GM10847 (cell line): ENCODE measurements around the gene TMPRSS13.

ENCODE experiments used
- POLR2A ChIP-seq: IDR thresholded peaks from 2 replicates; pipeline ENCODE4 v1.6.1; 2011; ENCODE audit not compliant: insufficient read length; ENCODE audit errors: extremely low read depth

TMPRSS13 gene

DNA sequence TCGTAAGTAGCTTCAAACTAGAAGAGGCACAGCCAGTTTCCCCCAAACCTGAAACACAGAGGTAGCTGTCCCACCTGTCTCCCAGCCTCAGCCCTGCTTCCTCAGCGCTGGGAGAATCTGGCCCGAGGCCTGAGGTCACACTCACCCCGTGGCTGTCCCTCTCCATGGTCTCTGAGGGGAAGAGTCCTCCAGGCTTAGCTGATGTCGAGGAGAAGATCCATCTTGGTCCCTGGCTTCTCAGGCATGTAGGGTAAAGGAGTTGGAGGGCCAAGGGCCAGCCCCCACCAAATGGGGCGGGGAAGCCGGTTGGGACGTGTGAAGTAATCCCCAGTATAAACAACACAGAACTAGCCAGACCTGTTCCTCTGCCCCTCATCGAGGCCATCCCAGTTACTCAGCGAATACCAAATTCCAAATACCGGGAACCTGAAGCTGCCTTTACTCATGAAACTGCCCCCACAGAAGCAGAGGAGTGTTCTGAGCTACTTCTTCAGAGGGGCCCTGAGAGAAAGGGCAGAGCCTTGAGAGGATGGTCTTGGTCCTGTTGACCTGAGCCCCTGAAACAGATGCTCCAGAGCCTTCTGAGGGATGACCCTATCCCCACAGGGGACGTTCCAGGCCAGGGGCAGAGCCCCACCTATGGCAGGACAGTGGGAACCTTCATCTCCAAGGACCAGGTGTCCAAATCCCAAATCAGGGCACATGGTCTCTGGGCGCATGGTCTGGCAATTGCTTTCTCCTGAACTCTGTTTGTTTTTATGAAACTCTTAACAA, at the start of gene TMPRSS13:
TMPRSS13 (minus strand) TSS at position 261 of the 774 bp plus-strand sequence; CDS start at position 166, 95 bp downstream.
- no peak for TF ChIP-seq POLR2A

DNA sequence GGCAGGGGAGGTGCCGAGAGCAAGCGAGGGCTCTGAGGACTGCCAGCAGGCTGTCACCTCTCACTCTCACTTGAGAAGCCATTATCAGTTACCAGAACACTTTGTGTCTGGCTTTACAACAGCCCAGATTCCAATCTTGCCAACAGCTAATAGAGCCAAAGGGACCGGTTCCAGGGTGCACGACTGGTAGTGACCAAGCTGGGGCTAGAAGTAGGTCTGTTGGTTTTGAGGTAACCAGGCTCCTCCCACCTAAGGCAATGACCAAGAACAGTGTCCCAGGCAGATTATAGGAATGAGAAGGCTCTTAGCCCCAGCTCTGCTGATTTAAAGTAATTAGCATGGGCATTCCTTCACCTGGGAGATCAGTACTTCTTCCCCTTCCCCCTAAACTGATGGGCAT, 49.8 kb upstream of the TMPRSS13 start:
- TF ChIP-seq POLR2A, result no peak

DNA sequence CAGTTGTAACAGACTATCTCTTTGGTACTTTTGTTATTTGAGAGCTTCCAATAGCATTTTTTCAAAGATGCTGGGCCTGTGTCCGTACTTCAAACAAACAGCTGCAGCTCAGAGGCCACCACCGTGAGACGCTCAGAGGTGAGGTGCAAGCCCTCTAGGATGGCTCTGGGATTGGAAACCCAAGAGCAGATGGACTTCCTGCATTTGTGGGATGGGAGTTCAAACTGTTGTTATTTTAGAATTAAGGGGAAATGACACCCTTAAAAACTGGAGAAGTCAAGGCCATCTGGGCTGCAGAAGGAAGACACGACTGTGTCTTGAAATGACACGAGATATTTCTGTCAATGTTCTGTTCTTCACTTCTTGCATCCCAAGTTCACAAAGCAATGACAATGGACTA, 47.8 kb upstream of the TMPRSS13 start:
- TF ChIP-seq POLR2A, result no peak

DNA sequence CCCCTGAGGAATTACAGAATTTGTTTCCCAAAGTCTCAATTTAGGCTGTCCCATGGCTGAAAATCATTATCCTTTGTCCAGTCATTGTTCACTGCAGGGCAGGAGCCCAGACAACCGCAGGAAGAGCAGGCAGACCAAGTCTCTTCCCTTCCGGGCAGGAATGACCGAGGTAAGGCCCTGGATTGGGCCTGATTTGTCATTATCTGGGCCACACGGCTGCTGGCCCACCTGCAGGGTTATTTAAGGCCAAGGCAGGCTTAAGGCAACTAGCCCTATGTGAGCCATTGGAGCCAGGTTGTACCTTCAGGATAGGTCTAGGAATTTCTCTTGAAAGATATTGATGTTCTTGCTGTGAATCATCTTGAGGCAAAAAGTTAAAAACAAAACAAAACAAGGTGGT, 47.2 kb upstream of the TMPRSS13 start:
- TF ChIP-seq POLR2A, result no peak

DNA sequence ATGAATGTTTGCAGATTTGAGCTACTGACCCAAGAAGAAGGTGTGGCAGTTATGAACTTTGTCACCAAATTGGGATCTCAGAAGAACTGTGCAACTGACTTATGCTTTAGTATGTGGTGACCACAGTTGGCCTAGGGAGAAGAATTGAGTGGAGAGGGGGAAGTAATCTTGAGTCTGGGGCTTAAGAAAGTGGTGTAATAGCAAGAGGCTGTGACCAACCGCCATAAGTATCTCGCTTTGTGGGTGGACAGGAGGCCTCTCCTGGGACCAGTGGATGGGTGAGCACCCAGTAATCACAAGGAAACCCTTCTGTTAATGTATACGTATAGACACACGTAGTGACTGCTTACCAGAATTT, 44.3 kb upstream of the TMPRSS13 start:
- TF ChIP-seq POLR2A, result no peak

DNA sequence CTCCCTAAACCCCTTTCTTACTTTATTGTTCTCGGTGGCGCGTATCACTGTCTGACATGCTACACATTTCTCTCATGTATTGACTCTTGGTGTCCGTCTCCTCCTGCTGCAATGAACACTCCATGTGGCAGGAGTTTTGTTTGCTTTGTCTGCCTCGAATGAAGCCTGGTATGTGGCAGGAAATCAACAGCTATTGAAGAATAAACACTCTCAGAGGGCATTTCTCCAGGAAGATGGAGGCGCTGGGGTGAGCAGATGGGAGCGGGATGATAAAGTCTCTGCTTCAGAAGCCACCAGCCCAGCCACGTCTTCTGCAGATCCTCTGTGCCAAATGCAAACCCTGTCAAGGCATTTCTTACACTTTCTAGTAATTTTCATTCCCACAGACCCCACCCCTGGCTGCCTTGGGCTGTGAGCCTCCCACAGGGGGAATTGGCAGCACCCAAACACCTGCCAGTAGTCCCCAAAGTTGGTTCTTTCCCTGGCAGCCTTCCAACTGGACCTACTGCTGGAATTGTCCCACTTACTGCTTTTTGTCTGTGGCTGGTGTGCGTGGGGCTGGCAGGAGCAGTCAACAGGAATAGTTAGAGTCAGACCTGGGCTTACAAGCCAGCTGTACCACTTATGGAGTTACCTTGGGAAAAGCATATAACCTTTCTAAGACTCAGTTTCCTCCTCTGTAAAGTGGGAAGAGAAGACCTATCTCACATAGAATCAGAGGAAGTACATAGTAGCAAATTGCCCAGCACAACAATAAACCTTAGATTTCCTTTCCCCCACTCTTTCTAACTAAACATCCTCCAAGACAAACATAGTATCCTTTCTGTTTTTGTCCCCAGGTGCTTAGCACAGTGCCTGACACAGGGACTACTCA, 43.7 kb upstream of the TMPRSS13 start:
- TF ChIP-seq POLR2A, result no peak

DNA sequence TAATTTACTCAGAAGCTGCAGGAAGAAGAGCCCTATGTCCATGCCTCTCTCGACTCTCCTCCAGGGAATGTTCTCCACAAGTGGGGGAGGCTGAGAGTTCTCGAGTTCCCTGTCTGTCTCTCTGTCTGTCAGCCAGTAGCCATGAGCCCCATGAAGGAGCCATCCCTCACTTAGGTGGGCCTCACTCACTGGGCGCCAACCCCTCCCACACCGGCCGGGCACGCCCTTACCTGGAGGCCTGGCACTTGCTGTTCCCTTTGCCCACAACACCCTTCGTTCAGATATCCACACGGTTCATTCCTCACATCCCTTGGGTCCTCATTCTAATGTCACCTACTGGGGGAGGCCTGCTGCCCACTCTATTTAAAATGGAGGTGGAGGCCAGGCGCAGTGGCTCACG, 42.8 kb upstream of the TMPRSS13 start:
- TF ChIP-seq POLR2A, result no peak

DNA sequence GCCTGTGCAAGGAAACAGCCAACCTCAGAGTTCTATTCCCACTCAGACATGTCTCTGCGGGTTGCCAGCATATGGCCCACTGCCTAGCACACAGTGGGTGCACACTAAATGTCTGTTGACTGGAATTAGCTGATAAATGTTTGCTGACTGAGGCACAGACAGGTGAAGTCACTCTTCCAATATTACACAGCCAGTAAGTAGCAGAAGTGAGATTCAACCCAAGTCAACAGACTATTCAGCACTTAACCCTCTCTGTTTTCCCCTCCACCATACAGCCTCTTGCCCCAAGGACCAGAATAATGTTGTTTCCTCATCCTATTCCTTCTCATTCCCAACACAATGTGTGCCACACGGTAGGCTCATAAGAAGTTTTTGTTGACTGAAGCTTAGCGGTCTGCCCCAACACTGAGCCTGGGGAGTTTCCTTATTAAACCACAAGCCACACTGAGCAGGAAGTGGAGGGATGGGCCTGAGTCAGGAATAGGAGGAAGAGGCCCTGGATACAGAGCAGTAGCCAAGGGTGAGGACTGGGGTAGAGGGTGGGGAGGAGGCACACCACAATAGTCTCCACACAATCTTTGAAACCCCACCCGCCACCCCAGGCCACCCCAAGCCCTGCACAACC, 41.3 kb upstream of the TMPRSS13 start:
- TF ChIP-seq POLR2A, result no peak

DNA sequence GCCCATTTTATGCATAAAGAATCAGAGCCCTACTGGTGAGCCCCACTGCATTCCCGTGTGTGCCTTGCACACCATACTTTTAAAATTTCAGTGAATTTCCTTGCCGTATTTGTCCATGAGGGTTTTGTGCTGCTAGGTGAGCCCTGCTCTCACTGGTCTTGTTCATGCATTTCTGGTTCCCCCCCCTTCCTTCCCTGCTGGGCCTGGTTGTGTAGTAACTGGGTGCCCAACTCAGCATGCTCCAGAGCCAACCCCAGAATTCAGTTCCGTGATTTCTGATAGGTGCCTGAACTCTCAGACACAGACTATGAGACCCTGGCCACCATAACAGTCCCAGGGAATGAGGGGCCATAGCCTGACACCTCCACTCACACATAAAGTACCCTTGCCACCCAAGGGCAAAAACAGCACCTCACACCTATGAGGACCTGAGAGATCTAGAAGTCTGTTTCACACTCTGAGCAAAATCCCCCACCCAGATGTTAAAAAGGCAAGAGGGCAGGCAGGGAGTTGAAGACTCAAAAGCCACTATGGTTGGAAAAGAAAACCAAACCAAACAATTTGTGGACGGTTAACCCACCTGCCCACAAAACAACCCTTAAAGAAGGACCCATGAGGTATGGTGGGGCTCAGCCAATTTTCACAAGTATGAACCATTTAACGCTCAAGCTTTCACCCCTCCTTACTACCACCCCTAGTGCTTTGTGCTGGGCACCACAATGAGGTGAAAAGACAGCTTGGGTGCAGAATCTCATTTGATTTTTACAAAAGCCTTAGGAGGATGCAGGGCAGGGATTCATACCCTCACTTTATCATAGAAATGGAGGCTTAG, 40.2 kb upstream of the TMPRSS13 start:
- no peak for TF ChIP-seq POLR2A

DNA sequence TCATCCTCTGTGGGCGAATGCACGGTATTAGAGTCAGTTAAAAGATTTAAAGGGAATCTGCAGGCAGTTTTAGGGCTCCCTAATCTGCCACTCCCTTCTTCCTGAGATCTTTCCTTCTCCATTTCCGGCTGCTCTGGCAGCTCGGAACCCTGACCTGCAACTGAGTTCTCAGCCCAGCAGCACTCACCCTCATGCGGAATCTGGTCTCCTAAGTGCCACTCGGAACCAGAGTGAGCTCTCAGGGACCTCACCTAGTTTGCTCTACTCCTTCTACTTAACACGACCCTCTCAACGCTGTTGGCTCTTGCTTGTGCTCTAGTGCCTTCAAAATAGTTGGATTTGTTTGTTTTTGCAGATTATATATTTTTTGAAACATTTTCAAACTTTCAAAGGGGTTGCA, 37.7 kb upstream of the TMPRSS13 start:
- no peak for TF ChIP-seq POLR2A

DNA sequence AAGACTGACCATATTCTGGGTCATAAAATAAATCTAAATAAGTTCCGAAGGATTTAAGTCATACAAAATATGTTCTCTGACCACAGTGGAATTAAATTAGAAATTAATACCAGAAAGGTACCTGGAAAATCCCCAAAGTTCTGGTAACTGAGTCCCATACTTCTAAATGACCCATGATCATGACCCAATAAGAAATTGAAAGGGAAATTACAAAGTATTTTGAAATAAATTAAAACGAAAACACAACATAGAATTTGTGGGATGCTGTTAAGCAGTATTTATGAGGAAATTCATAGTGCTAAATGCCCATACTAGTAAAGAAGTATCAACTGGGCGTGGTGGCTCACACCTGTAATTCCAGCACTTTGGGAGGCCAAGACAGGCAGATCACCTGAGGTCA, 33.6 kb upstream of the TMPRSS13 start:
- no peak for TF ChIP-seq POLR2A

DNA sequence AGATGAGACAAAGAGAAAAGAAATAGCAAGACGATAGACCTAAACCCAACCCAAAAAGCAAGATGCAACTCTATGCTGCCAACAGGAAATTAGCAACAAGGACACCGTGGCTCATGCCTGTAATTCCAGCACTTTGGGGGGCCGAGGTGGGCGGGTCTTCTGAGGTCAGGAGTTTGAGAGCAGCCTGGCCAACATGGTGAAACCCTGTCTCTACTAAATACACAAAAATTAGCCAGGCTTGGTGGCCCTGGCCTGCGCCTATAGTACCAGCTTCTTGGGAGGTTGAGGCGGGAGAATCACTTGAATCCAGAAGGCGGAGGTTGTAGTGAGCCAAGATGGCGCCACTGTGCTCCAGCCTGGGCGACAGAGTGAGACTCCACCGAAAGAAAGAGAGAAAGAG, 32.7 kb upstream of the TMPRSS13 start:
- no peak for TF ChIP-seq POLR2A

DNA sequence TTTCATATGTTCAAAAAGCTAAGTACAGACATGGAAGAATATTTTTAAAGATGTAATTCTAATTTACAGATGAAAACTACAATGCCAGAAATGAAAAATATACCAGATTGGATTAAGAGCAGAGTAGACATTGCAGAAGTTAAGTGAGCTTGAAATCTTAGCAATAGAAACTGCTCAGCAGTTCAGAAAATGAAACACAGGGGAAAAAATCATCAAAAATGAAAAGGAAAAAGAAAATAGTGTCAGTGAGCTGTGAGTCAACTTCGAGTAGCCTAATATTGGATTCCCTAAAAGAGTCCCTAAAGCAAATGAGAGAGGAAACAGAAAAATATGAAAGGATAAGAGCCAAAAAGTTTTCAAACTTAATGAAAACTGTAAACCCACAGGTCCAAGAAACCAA, 31.2 kb upstream of the TMPRSS13 start:
- no peak for TF ChIP-seq POLR2A

DNA sequence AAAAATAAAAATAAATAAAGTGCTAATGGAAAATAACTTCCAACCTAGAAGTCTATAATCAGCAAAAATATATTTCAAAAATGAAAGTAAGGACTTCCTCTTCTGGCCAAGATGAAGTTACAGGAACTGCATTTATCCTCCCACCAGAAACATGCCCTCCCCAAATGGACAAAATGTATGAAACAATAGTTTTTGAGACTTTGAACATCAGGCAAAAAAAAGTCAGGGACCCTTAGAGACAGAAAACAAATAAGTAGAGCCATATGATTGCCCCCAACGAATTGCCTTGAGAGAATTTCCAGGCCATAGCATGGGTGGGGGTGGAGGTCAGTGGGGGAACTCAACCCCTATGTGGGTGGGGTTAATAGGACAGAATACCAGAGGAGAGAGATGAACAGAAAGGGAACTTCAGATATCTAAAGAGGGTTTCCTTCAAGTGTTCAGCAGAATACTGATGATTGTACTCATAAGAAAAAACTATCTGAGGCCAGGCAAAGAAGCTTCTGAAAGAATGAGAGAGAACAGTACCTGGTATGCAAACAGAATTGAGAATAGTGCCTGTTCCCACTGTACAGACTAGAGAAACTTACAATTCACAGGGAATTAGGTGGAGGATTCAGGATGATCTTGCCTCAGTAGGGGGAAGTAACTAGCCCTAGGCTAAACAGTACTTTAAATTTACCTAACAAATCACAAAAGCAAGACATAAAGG, 30.4 kb upstream of the TMPRSS13 start:
- TF ChIP-seq POLR2A, result no peak

DNA sequence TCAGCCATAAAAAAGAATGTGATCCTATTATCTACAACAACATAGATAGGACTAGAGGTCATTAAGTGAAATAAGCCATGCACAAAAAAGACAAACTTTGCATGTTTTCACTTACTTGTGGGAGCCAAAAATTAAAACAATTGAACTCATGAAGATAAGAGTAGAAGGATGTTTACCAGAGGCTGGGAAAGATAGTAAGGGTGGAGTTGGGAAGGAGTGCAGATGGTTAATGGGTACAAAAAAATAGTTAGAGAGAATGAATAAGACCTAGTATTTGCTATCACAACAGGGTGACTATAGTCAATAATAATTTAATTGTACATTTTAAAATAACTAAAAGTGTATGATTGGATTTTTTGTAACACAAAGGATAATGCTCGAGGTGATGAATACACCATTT, 29.7 kb upstream of the TMPRSS13 start:
- TF ChIP-seq POLR2A, result no peak
